ENCODE results near the gene THADA.

THADA gene

DNA sequence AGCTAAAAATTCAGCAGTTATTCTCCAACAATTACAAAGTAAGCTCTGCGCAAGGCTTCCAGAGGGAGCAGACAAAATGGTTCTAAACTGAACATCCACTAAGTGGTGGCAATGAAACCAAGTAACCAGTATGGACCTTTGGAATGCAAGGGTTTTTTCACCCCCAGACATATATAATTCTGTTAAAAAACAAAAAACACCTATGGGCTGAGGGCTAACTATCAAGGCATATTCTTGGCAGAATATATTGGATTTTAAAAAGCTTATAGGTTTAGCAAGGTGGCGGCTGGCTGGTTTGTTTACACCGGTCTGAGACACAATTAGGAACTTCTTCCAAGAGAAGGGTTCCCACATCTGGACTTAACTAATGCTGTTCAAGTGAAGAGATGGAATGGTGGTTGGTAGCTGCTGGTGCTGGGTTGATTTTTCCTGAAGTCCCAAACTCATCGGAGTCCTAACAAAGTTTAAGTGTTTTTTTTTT is 372.3 kb downstream of the THADA start:
- peak overlapping the region; percentile 75 to 95 (median 89) for H3K4me3 ChIP-seq
- no peaks in the 10 kb centered on the region for H3K27me3 ChIP-seq
- no peak for TF ChIP-seq Cebpa-rat (IDR thresholded peaks at IDR 0.05)
- peak overlapping the region; percentile 42 to 99 (median 96) for H3K4me2 ChIP-seq
- peak overlapping the region; percentile 88 to 100 (median 97) for H3K27ac ChIP-seq
- H4K20me1 ChIP-seq: peaks cover 38 to 61% (median 48%) of the 10 kb centered on the region in 11 experiments
- peaks cover 36 to 46% (median 42%) of the 10 kb centered on the region in 11 experiments for H3K36me3 ChIP-seq
- peaks cover 0 to 13% (median 0%) of the 10 kb centered on the region in 11 experiments; a peak in 7 of 22 replicates for H3K9me3 ChIP-seq (replicated peaks in 1 of 11)
- H3K4me1 ChIP-seq: peaks cover 23 to 61% (median 35%) of the 10 kb centered on the region in 10 experiments
- peak overlapping the region; percentile 91 to 100 (median 98) for H3K9ac ChIP-seq

DNA sequence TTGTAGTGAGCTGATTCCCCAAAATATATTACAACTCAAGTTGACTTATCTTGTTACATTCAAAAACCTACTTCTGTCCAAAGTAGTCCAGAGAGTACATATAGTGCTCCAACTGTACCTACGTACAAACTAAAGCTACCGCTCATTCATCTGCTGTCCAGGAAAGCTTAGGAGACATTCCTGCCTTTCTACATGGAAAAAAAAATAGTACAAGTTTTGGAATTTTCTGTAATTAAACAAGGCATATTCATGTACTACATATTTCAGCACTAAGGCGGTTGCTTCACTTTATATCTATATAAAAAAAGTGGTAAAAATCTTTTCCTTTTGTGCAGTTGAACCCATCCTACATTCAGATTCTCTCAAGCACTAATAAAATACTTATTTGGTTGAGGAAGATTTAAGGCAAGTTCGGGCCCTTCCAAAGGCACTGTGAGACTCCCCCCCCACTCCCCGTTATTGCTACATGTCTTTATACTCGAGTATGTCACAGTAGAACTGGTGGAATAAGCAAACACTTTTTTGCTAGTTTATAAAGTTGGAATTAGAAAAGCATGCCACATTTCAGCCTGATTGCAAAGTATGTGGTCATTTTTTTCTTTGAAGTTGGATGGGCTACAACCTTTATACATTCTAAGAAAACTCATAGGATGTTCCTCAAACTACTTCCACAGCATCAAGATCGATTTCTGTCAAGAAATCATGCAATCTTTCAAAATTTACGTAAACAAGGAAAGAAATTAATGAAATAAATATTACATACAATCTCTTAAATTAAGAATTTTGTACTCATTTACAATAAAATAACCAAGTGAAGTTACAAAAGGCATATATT is 373.1 kb downstream of the THADA start:
- peak overlapping the region; percentile 88 to 100 (median 97) for H3K27ac ChIP-seq
- H3K36me3 ChIP-seq: peaks cover 36 to 46% (median 42%) of the 10 kb centered on the region in 11 experiments
- H3K4me2 ChIP-seq: peak overlapping the region; percentile 90 to 99 (median 97)
- peaks cover 38 to 61% (median 48%) of the 10 kb centered on the region in 11 experiments for H4K20me1 ChIP-seq
- H3K9me3 ChIP-seq (replicated peaks in 1 of 11): peaks cover 0 to 13% (median 0%) of the 10 kb centered on the region in 11 experiments; a peak in 7 of 22 replicates
- peak overlapping the region; percentile 75 to 95 (median 89) for H3K4me3 ChIP-seq
- TF ChIP-seq Cebpa-rat (IDR thresholded peaks at IDR 0.05): no peak
- peaks cover 23 to 61% (median 35%) of the 10 kb centered on the region in 10 experiments for H3K4me1 ChIP-seq
- H3K9ac ChIP-seq: peak overlapping the region; percentile 91 to 100 (median 98)
- H3K27me3 ChIP-seq: no peaks in the 10 kb centered on the region

DNA sequence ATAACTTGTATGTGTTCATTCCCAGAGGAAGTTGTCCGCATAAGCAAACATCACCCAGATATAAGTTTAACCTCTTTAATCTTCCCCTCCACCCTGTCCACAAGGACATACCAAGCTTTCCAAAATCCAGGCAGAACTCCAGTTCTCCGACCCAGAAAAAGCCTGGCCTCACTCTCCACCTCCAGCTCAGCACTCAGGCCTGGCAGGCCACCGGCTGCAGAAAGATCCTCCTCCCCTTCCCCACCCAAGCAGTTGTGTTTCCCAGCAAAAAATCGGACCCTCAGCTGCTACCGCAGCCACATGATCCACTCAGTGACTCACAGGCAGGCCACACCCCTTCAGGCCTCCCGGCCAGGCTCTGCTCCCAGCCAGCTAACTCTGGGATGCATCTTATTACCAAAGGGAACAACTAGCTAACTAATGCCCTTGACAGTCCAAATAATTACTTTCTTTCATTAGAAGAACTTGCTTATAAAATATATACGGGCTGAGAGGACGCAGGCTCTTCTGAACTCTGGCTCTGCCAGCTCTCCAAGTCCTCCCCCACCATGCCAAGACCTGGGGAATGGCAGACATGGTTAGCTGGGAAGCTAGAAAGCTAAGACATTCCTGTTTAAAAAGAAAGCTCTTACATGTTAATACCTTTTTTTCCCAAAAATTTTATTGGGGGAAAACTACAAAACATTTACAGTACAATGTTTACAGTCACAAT is 373.9 kb downstream of the THADA start:
- H3K36me3 ChIP-seq: peaks cover 36 to 46% (median 42%) of the 10 kb centered on the region in 11 experiments
- H3K4me3 ChIP-seq: peak overlapping the region; percentile 75 to 95 (median 89)
- peaks cover 27 to 61% (median 41%) of the 10 kb centered on the region in 10 experiments for H3K4me1 ChIP-seq
- no peak for TF ChIP-seq Cebpa-rat (IDR thresholded peaks at IDR 0.05)
- peak overlapping the region; percentile 88 to 100 (median 97) for H3K27ac ChIP-seq
- no peaks in the 10 kb centered on the region for H3K27me3 ChIP-seq
- peaks cover 38 to 61% (median 48%) of the 10 kb centered on the region in 11 experiments for H4K20me1 ChIP-seq
- H3K9me3 ChIP-seq (replicated peaks in 1 of 11): peaks cover 0 to 13% (median 0%) of the 10 kb centered on the region in 11 experiments; a peak in 7 of 22 replicates
- peak overlapping the region; percentile 90 to 99 (median 97) for H3K4me2 ChIP-seq
- peak overlapping the region; percentile 91 to 100 (median 98) for H3K9ac ChIP-seq

DNA sequence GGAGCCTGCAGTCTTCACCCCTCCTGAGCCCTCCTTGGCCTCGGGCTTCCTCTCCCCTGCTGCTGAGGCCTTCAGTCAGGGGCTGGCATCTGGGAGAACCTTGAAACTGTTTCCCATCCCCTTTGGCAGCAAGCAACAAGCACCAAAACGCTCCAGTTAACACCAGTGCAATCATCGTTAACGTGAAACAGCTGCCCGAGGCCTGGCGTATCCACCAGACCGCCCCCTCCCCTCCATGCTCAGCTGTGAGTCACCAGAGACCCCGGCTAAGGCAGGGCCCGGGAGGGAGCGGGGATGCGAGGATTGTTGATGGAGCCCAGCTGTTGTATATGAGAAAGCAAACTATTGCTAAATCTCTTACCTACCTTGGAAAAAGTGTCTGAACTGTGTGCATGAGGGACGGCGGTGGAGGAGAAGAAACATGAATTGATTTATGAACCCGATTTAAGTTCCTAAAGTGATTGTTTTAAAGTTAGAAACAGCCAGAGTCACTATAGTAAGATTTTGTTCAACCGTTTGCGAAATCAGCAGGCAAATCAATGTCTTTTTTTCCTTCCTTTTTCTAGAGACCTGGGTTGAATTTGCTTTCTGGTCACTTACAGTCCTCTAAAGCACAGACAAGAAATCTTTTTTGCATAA is 374.6 kb downstream of the THADA start:
- Histone ChIP-seq H3K36me3 (peaks cover 36 to 46% (median 42%) of the 10 kb centered on the region in 11 experiments), H4K20me1 (peaks cover 37 to 61% (median 47%) of the 10 kb centered on the region in 11 experiments), H3K4me3 (peak overlapping the region; percentile 75 to 95 (median 89)), H3K9ac (peak overlapping the region; percentile 91 to 100 (median 98)), H3K27ac (peak overlapping the region; percentile 88 to 100 (median 97)), H3K4me1 (peaks cover 27 to 68% (median 48%) of the 10 kb centered on the region in 10 experiments), H3K9me3 (replicated peaks in 1 of 11) (peaks cover 0 to 13% (median 0%) of the 10 kb centered on the region in 11 experiments; a peak in 7 of 22 replicates), H3K27me3 (no peaks in the 10 kb centered on the region), H3K4me2 (peak overlapping the region; percentile 90 to 99 (median 97))
- TF ChIP-seq Cebpa-rat (IDR thresholded peaks at IDR 0.05): peak in 2 of 11 experiments; percentile 48 to 56; a peak in 3 of 22 replicates

DNA sequence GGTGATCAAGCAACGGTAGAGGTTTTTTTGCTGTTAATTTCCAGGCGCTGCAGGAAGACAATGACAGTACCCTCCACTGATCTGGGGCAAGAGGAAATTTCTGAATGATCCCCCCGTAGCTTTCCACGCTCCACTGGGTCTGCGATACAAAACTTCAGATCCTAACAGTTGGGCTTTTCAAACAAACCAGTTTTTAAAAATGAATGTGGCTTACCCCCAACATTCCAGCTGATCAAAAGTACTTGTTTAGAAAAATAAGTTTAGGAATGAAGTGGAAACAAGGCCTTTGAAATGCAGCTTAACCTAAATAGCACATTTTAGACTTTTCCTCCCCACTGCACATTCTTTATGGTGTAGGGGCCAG is 375.1 kb downstream of the THADA start:
- Histone ChIP-seq H3K27ac (peak overlapping the region; percentile 88 to 100 (median 97)), H3K4me1 (peaks cover 32 to 73% (median 53%) of the 10 kb centered on the region in 10 experiments), H4K20me1 (peaks cover 32 to 56% (median 42%) of the 10 kb centered on the region in 11 experiments), H3K4me2 (peak overlapping the region; percentile 90 to 99 (median 97)), H3K9me3 (replicated peaks in 1 of 11) (peaks cover 0 to 13% (median 0%) of the 10 kb centered on the region in 11 experiments; a peak in 7 of 22 replicates), H3K4me3 (peak overlapping the region; percentile 75 to 95 (median 89)), H3K9ac (peak overlapping the region; percentile 91 to 100 (median 98)), H3K27me3 (no peaks in the 10 kb centered on the region), H3K36me3 (peaks cover 36 to 44% (median 38%) of the 10 kb centered on the region in 11 experiments)
- no peak for TF ChIP-seq Cebpa-rat (IDR thresholded peaks at IDR 0.05)

DNA sequence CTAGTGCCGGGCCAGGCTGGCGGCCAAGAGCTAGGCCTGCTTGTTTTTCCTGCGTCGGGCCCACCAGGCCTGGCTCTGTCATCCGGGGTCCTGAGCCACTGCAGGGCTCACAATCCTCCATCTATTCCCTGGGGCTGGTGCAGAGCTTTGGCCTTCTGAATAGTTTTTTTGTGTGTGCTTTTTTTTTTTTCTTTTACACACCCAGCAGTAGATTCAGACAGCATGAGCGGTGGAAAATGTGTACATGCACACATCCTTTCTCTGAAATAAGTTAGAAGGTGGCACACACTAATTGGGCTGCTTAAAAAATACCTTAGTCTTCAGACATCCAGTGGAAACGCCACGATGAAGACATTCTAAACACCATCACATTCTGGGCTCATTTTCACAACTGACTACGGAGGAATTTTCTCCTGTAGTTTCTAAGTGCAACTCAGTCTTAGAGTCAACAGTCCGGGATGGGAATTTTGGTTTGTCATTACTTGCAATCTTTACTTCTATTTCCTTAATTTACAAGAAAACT is 375.5 kb downstream of the THADA start:
- peak overlapping the region; percentile 75 to 95 (median 89) for H3K4me3 ChIP-seq
- H3K27ac ChIP-seq: peak overlapping the region; percentile 88 to 100 (median 97)
- H3K9me3 ChIP-seq (replicated peaks in 1 of 11): peaks cover 0 to 11% (median 0%) of the 10 kb centered on the region in 11 experiments; a peak in 7 of 22 replicates
- no peak for TF ChIP-seq Cebpa-rat (IDR thresholded peaks at IDR 0.05)
- peaks cover 33 to 39% (median 35%) of the 10 kb centered on the region in 11 experiments for H3K36me3 ChIP-seq
- no peaks in the 10 kb centered on the region for H3K27me3 ChIP-seq
- H3K4me1 ChIP-seq: peaks cover 36 to 77% (median 58%) of the 10 kb centered on the region in 10 experiments
- peak overlapping the region; percentile 91 to 100 (median 98) for H3K9ac ChIP-seq
- peaks cover 27 to 51% (median 38%) of the 10 kb centered on the region in 11 experiments for H4K20me1 ChIP-seq
- peak overlapping the region; percentile 90 to 99 (median 97) for H3K4me2 ChIP-seq

DNA sequence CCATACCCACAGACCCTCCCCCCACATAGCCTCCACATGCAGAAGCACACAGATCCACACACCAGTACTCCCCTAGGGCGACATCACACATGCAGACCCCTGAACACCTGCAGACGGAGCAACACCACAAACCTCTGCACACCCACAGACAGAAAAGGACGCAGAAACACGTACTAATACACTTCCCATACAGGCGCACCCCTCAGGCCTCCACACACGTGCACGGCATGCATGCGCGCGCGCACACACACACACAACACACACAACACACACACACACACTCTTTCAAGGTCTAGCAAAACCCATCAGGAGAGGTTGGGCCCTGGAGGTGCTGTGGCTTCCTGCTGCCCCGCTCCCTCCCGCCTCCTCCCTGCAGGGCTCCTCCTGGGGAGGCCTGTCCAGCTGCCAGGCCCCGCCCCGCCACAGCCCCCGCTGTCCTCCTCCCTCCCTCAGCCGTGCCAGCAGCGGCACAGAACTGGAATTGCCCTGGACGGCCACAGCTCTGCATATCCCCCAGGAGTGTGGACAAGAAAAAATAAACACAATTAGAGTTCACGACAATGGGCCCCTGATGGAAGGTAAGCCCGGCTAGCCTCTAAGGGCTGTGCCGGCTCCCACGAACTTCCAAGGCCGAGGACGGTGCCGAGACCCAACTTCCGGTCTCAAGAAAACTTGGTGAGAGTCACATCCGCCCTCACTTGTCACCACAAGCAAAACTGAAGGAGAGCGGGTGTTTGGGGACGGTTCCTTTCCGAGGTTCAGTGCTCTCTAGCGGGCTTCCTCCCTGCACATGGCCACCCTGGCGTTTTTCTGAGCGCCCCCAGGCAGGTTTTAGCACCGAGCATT is 376.2 kb downstream of the THADA start:
- Histone ChIP-seq H3K4me2 (peak overlapping the region; percentile 90 to 99 (median 97)), H3K9me3 (replicated peaks in 1 of 11) (peaks cover 0 to 5% (median 0%) of the 10 kb centered on the region in 11 experiments; a peak in 6 of 22 replicates), H3K4me3 (peak overlapping the region; percentile 75 to 95 (median 89)), H3K27ac (peak overlapping the region; percentile 88 to 100 (median 97)), H3K27me3 (no peaks in the 10 kb centered on the region), H3K36me3 (peaks cover 26 to 32% (median 28%) of the 10 kb centered on the region in 11 experiments), H3K9ac (peak overlapping the region; percentile 91 to 100 (median 98)), H4K20me1 (peaks cover 20 to 44% (median 31%) of the 10 kb centered on the region in 11 experiments), H3K4me1 (peaks cover 43 to 84% (median 64%) of the 10 kb centered on the region in 10 experiments)
- TF ChIP-seq Cebpa-rat (IDR thresholded peaks at IDR 0.05): no peak
